A549 (cell line): ENCODE data around the gene OR4D10. TPM values are rescaled to one million over a fixed set of nuclear protein-coding genes. Genes with fewer than 3 reads are reported as not detected.
A peak's percentile ranks its signal among the peaks of the same experiment; 100 is the strongest.

Experiments used
- ATAC-seq, 2 experiments: fragments of 200-7000 bp in 1 of 2; fragments of >200 bp in 1 of 2; cut with Nextera tagmentation in 1 of 2; cut with Tn5 transposase in 1 of 2; 3 replicates each; pipeline versions ENCODE4 v1.8.0 to v1.9.1; 2018 to 2020; ENCODE audit warnings: mild to moderate bottlenecking in 1 of 2, moderate library complexity in 1 of 2
- CTCF ChIA-PET: fragments of 300-600 bp; sonication (Branson Sonifier 250); formaldehyde crosslinking; extraction: SDS; loops from one replicate; lab custom pipeline; 2021; ENCODE audit warnings: antibody characterized with exemption, inconsistent platforms; lab: Yijun Ruan, JAX
- POLR2A ChIA-PET: fragments of 350-600 bp; formaldehyde crosslinking; extraction: SDS; loops from one replicate; lab custom pipeline; 2021; ENCODE audit warnings: antibody characterized with exemption, inconsistent platforms; lab: Yijun Ruan, JAX
- DNase-seq, 2 experiments: peaks; one replicate each; pipeline versions ENCODE4 v3.0.0 to v3.0.0-alpha.2; 2011 to 2016; ENCODE audit warnings: low read depth in 1 of 2, low spot score in 1 of 2
- FAIRE-seq: peaks from 2 replicates; lab custom pipeline; 2011; peaks lifted over from hg19 to GRCh38; lab: Jason Lieb, UNC
- H3K27ac ChIP-seq, 2 experiments: fragments of >200 bp; sonication (Bioruptor Twin); formaldehyde crosslinking; 3 replicates each; pipeline ENCODE4 v1.5.1; 2016 to 2017
- H3K4me1 ChIP-seq: fragments of >200 bp; sonication (Bioruptor Twin); formaldehyde crosslinking; 3 replicates; pipeline ENCODE4 v1.6.1; 2016
- H3K4me2 ChIP-seq: fragments of >200 bp; sonication (Bioruptor Twin); formaldehyde crosslinking; 3 replicates; pipeline ENCODE4 v1.6.1; 2016
- H3K4me3 ChIP-seq: fragments of >200 bp; sonication (Bioruptor Twin); formaldehyde crosslinking; 3 replicates; pipeline ENCODE4 v1.5.1; 2016
- H3K9me3 ChIP-seq: fragments of >200 bp; sonication (Bioruptor Twin); formaldehyde crosslinking; 3 replicates; pipeline ENCODE4 v1.6.1; 2016
- BHLHE40 ChIP-seq: IDR thresholded peaks from 2 replicates; pipeline ENCODE4 v1.6.1; 2012; ENCODE audit warnings: low read depth, low read length, inconsistent platforms
- CEBPB ChIP-seq, 2 experiments: fragments of >200 bp in 1 of 2; sonication (Bioruptor Twin) in 1 of 2; formaldehyde crosslinking in 1 of 2; IDR thresholded peaks; 2 replicates each; pipeline ENCODE4 v1.6.1; 2012 to 2016
- CHD2 ChIP-seq: fragments of 150-350 bp; IDR thresholded peaks from 2 replicates; pipeline ENCODE4 v1.6.1; 2014; ENCODE audit warnings: low read length; ENCODE audit not compliant: partially characterized antibody
- CTCF ChIP-seq: fragments of >200 bp; sonication (Bioruptor Twin); formaldehyde crosslinking; IDR thresholded peaks from 3 replicates; pipeline ENCODE4 v1.5.1; 2016
- EP300 ChIP-seq, 2 experiments: fragments of >200 bp; sonication (Bioruptor Twin); formaldehyde crosslinking; IDR thresholded peaks; 2 replicates in 1 of 2; 3 replicates in 1 of 2; pipeline ENCODE4 v1.6.1; 2016 to 2017
- FOSL2 ChIP-seq, 2 experiments: fragments of 450-650 bp in 1 of 2; fragments of >200 bp in 1 of 2; sonication (Bioruptor Twin) in 1 of 2; formaldehyde crosslinking; IDR thresholded peaks; 2 replicates each; pipeline versions ENCODE4 v1.5.0 to v1.6.1; 2016 to 2020; ENCODE audit warnings: mild to moderate bottlenecking in 1 of 2, moderate library complexity in 1 of 2
- FOXS1 ChIP-seq: fragments of 250-450 bp; sonication (Bioruptor Pico); IDR thresholded peaks from 2 replicates; pipeline ENCODE4 v1.5.0; 2020; ENCODE audit warnings: mild to moderate bottlenecking, moderate library complexity
- HDAC2 ChIP-seq: fragments of 200-600 bp; sonication (generic); IDR thresholded peaks from 2 replicates; pipeline ENCODE4 v1.6.1; 2016
- HEYL ChIP-seq: fragments of 250-450 bp; sonication (Bioruptor Pico); IDR thresholded peaks from 2 replicates; pipeline ENCODE4 v1.8.0; 2021; ENCODE audit warnings: mild to moderate bottlenecking, moderate library complexity
- KDM1A ChIP-seq: fragments of 200-600 bp; sonication (generic); IDR thresholded peaks from 2 replicates; pipeline ENCODE4 v1.6.1; 2016; ENCODE audit warnings: low read depth, mild to moderate bottlenecking
- MAFK ChIP-seq: fragments of 450-650 bp; IDR thresholded peaks from 2 replicates; pipeline ENCODE4 v1.6.1; 2014; ENCODE audit not compliant: partially characterized antibody
- MAX ChIP-seq: IDR thresholded peaks from 2 replicates; pipeline ENCODE4 v1.6.1; 2012
- PBX3 ChIP-seq: IDR thresholded peaks from 2 replicates; pipeline ENCODE4 v1.6.1; 2012
- RAD21 ChIP-seq, 2 experiments: fragments of >200 bp in 1 of 2; sonication (Bioruptor Twin) in 1 of 2; formaldehyde crosslinking in 1 of 2; IDR thresholded peaks in 1 of 2; conservative IDR thresholded peaks in 1 of 2; 2 replicates in 1 of 2; 3 replicates in 1 of 2; pipeline ENCODE4 v1.6.1; 2012 to 2018; ENCODE audit warnings: inconsistent platforms in 1 of 2
- RCOR1 ChIP-seq: fragments of 150-350 bp; IDR thresholded peaks from 2 replicates; pipeline ENCODE4 v1.6.1; 2014; ENCODE audit warnings: antibody characterized with exemption, low read length, low read depth
- RFX5 ChIP-seq: fragments of 450-650 bp; IDR thresholded peaks from 2 replicates; pipeline ENCODE4 v1.7.1; 2014; ENCODE audit warnings: antibody characterized with exemption, mild to moderate bottlenecking, moderate library complexity
- RNF2 ChIP-seq: fragments of 200-600 bp; sonication (generic); IDR thresholded peaks from 2 replicates; pipeline ENCODE4 v1.6.1; 2016; ENCODE audit warnings: low read depth, mild to moderate bottlenecking, antibody characterized with exemption, moderate library complexity, borderline replicate concordance
- SMC3 ChIP-seq: fragments of >200 bp; sonication (Bioruptor Twin); formaldehyde crosslinking; IDR thresholded peaks from 3 replicates; pipeline ENCODE4 v1.6.1; 2018; ENCODE audit warnings: inconsistent platforms
- SREBF2 ChIP-seq: fragments of 450-650 bp; IDR thresholded peaks from 2 replicates; pipeline ENCODE4 v1.6.1; 2014; ENCODE audit warnings: mild to moderate bottlenecking, moderate library complexity
- TFCP2L1 ChIP-seq: fragments of 250-450 bp; sonication (Bioruptor Pico); IDR thresholded peaks from 2 replicates; pipeline ENCODE4 v1.5.0; 2021; ENCODE audit warnings: mild to moderate bottlenecking
- WGBS: methylation state at CpG from one replicate; pipeline ENCODE4 v1.1.6; 2017; ENCODE audit errors: missing lambda C conversion rate; 5-methylcytosine and 5-hydroxymethylcytosine counted together
- polyA plus RNA-seq, 4 experiments: library from polyadenylated mRNA; depleted of rRNA in 3 of 4; stranded (reverse); fragments of >200 nt; fragmentation: RNase III in 1 of 4; extraction: RNeasy Plus Mini Kit Qiagen cat#74134 plus additional on column Dnase treatment in 1 of 4; gene quantifications; 2 replicates in 3 of 4; 3 replicates in 1 of 4; pipeline ENCODE4 v1.2.3, GENCODE V29; 2011 to 2017
- TF ChIP-seq, protein P1 (sequence below): fragments of 150-350 bp; IDR thresholded peaks from 2 replicates; pipeline ENCODE4 v1.6.1; 2014; ENCODE audit warnings: low read depth, mild to moderate bottlenecking, low read length

Gene OR4D10
- polyA plus RNA-seq, 2 of the 4 experiments (the other 2 are of a cell fraction) = not detected

DNA sequence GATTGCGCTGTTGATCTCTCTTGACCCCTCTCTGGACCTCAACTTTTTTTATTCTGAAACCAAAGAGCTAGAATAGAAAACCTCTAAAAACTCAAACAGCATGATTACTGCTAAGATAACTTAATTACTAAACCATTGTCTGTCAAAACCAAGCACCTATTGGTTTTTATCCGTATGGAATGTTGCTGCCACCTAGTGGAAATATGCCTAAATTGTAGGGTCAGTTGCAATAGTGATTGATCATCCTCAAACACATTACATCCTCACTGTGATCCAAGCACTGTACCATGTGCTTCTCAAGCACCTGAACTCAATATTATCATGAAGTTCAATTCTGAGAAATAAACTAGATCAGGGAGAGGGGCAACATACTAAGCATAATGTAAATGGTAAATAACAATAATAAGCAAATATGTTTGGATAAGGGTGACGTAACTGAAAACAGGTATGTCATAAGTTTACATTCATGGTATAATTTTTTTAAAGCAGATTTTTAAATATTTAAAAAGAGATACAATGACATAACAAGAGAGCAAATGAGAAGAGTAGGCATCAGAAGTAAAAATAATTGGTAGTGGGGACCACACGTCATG, 43.1 kb upstream of the OR4D10 start:
- H3K9me3 ChIP-seq = no peaks in the 10 kb centered on the region
- FAIRE-seq (peak; percentile 87), ATAC-seq (peak in 1 of 2 experiments; percentile 81; a peak in 4 of 6 replicates), DNase-seq (peak; percentile 29 to 50)
- no peaks in the 10 kb centered on the region for H3K4me1 ChIP-seq
- no peak overlapping the region for H3K4me3 ChIP-seq
- no peak overlapping the region for H3K4me2 ChIP-seq
- H3K27ac ChIP-seq = no peak overlapping the region
- ChIA-PET POLR2A (no interaction called here), CTCF (interaction anchor here (0.6 to 2.8 kb wide), 10 partner anchors 10 to 353 kb away, joined by 3 to 21 read pairs (median 4); partner anchors contain the start of genes DTX4, FAM111A and MPEG1)
- no peak for TF ChIP-seq MAX
- peak; percentile 86 for TF ChIP-seq CTCF
- peak; percentile 70 for TF ChIP-seq RAD21 (conservative IDR thresholded peaks at IDR 0.05 in 1 of 2, IDR thresholded peaks at IDR 0.05 in 1 of 2)
- peak; percentile 41 for TF ChIP-seq SMC3
- 58% methylated on average over 4 of the region's 4 CpGs for WGBS

GRCh38 chr11:59436169-59436568, 36.9 kb upstream of the OR4D10 start, which contains the start of gene OR5A1:
TSS of gene OR5A1 (plus strand) at chr11:59436469. CDS start at chr11:59443169, 6,700 bp downstream.
- POLR2A ChIA-PET = no interaction called here

More at GRCh38 chr11:59436169-59436568, 36.9 kb upstream of the OR4D10 start, which contains the start of gene OR5A1:
- Histone ChIP-seq H3K4me1 (no peaks in the 10 kb centered on the region), H3K4me3 (no peak within 1 kb of the TSS), H3K9me3 (no peaks in the 10 kb centered on the region), H3K4me2 (no peak within 1 kb of the TSS), H3K27ac (no peak within 1 kb of the TSS)
- DNase-seq (no peak), FAIRE-seq (no peak), ATAC-seq (no peak)
- WGBS = 34% methylated on average over 3 of the region's 3 CpGs
- CTCF ChIA-PET = no interaction called here
- TF ChIP-seq CTCF (no peak), HDAC2 (no peak), RAD21 (conservative IDR thresholded peaks at IDR 0.05 in 1 of 2, IDR thresholded peaks at IDR 0.05 in 1 of 2) (no peak), RCOR1 (no peak), RFX5 (no peak), BHLHE40 (no peak), FOSL2 (IDR thresholded peaks at IDR 0.05) (no peak), FOSL2 (CRISPR knock-in tag; IDR thresholded peaks at IDR 0.05) (no peak), TFCP2L1 (no peak), PBX3 (no peak), CHD2 (no peak), FOXS1 (CRISPR knock-in tag) (no peak), CEBPB (IDR thresholded peaks at IDR 0.05) (no peak), RNF2 (no peak), SREBF2 (no peak), KDM1A (no peak), EP300 (IDR thresholded peaks at IDR 0.05) (no peak), MAFK (no peak), HEYL (CRISPR knock-in tag) (no peak)
- TF ChIP-seq, protein P1, sequence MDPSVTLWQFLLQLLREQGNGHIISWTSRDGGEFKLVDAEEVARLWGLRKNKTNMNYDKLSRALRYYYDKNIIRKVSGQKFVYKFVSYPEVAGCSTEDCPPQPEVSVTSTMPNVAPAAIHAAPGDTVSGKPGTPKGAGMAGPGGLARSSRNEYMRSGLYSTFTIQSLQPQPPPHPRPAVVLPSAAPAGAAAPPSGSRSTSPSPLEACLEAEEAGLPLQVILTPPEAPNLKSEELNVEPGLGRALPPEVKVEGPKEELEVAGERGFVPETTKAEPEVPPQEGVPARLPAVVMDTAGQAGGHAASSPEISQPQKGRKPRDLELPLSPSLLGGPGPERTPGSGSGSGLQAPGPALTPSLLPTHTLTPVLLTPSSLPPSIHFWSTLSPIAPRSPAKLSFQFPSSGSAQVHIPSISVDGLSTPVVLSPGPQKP = no peak
